ENCODE data around the gene C19orf44.
"Not testable (repeated sequence)": the region's sequence is repeated elsewhere in the genome, so short reads cannot be mapped to it uniquely, and the experiment has no call there.

C19orf44 gene

GRCh38 chr19:16466802-16467427 is 29.3 kb upstream of the C19orf44 start:
- not testable (repeated sequence) for H3K4me3 ChIP-seq (ENCODE audit: low read length in 2 of 2); H3K27me3 ChIP-seq (ENCODE audit: control insufficient read depth in 2 of 2, insufficient read depth in 2 of 2, low read length in 2 of 2); H3K9me3 ChIP-seq (ENCODE audit: control insufficient read depth in 2 of 2, low read length in 2 of 2); H3K36me3 ChIP-seq (ENCODE audit: control insufficient read depth in 2 of 2, insufficient read depth in 2 of 2, low read length in 2 of 2); H3K9ac ChIP-seq (ENCODE audit: low read depth in 1 of 2, low read length in 2 of 2); H3K27ac ChIP-seq (ENCODE audit: low read depth in 2 of 2, low read length in 2 of 2)
- H3K4me1 ChIP-seq (ENCODE audit: control insufficient read depth in 2 of 2, insufficient read depth in 2 of 2, low read length in 2 of 2) = peaks cover 15 to 18% of the 10 kb centered on the region in 2 donors

DNA sequence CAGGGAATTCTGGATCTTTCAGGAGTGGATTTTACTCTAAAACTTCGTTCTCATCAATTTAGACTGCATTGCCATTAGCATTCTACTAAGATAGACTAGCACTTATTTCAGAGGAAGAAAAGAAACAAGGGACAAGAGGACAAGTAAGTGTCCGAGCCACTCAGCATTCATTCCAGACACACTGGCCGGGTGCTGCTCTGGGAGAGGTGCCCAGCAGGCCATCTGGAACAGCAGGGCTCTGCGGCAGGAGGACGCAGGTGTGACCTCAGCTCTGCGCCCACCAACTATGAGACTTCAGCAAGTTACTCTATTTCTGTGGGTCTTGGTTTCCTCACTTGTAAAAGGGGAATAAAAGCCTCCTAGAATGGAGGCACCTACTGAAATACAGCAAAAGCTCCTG is 28.6 kb upstream of the C19orf44 start:
- Histone ChIP-seq H3K9ac (ENCODE audit: low read depth in 1 of 2, low read length in 2 of 2) (no peak overlapping the region), H3K27me3 (ENCODE audit: control insufficient read depth in 2 of 2, insufficient read depth in 2 of 2, low read length in 2 of 2) (no peaks in the 10 kb centered on the region), H3K9me3 (ENCODE audit: control insufficient read depth in 2 of 2, low read length in 2 of 2) (no peaks in the 10 kb centered on the region), H3K4me3 (ENCODE audit: low read length in 2 of 2) (no peak overlapping the region), H3K36me3 (ENCODE audit: control insufficient read depth in 2 of 2, insufficient read depth in 2 of 2, low read length in 2 of 2) (peaks cover 2 to 3% of the 10 kb centered on the region in 2 donors), H3K27ac (ENCODE audit: low read depth in 2 of 2, low read length in 2 of 2) (no peak overlapping the region), H3K4me1 (ENCODE audit: control insufficient read depth in 2 of 2, insufficient read depth in 2 of 2, low read length in 2 of 2) (peaks cover 17 to 24% of the 10 kb centered on the region in 2 donors)

- peak overlapping the region; percentile 38 to 75 for H3K9ac ChIP-seq (ENCODE audit: low read depth in 1 of 2, low read length in 2 of 2)
- no peaks in the 10 kb centered on the region for H3K9me3 ChIP-seq (ENCODE audit: control insufficient read depth in 2 of 2, low read length in 2 of 2)
- H3K36me3 ChIP-seq (ENCODE audit: control insufficient read depth in 2 of 2, insufficient read depth in 2 of 2, low read length in 2 of 2) = no peaks in the 10 kb centered on the region
- peaks cover 17 to 24% of the 10 kb centered on the region in 2 donors for H3K4me1 ChIP-seq (ENCODE audit: control insufficient read depth in 2 of 2, insufficient read depth in 2 of 2, low read length in 2 of 2)
- peak overlapping the region; percentile 38 to 39 for H3K27ac ChIP-seq (ENCODE audit: low read depth in 2 of 2, low read length in 2 of 2)
- H3K4me3 ChIP-seq (ENCODE audit: low read length in 2 of 2) = peak overlapping the region; percentile 74 to 89
- H3K27me3 ChIP-seq (ENCODE audit: control insufficient read depth in 2 of 2, insufficient read depth in 2 of 2, low read length in 2 of 2) = no peaks in the 10 kb centered on the region
Measured at GRCh38 chr19:16470541-16470910, 25.7 kb upstream of the C19orf44 start.

DNA sequence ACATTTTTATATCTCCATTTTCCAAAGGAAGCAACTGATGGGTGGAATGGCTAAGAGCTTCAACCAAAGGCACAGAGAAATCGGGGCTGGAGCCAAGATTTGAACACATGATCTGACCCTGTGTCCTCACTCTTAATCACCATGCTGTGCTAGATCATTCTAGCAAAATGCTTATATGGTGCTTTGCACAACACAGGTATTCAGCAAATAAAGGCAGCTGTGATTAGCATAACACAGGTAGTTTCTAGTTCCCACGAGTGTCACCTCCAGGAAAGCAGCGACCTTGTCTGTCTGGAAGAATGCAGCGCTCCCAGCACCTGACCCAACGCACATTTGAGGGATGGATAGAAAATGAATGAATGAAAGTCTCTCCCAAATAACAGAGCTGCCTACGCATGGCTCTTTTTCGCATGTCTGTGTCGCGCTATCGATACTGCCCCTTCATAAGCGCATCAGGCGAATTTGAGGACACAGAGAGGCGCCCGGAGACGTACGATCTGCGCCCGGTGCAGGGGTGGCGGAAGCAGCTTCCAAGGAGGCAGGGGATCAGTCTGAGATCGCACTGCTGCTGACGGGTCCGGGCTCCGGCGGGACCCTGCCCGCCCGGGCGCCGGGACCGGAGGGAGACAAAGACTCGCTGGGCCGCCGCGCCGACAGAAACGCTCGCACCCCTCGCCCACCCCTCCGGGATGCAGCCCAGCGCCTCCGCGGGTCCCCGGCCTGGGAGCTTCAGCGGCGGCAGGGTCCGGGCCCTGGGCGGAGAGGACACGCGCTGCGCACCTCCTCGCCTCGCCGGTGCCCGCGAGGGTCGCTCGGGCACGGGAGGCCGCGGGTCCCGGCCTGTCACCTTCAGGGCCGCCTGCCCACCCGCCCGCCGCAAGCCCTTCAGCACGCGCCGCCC is 25.0 kb upstream of the C19orf44 start:
- H3K27ac ChIP-seq (ENCODE audit: low read depth in 2 of 2, low read length in 2 of 2) = peak overlapping the region; percentile 38 to 39
- no peaks in the 10 kb centered on the region for H3K27me3 ChIP-seq (ENCODE audit: control insufficient read depth in 2 of 2, insufficient read depth in 2 of 2, low read length in 2 of 2)
- H3K4me3 ChIP-seq (ENCODE audit: low read length in 2 of 2) = peak overlapping the region; percentile 74 to 89
- peak overlapping the region; percentile 38 to 75 for H3K9ac ChIP-seq (ENCODE audit: low read depth in 1 of 2, low read length in 2 of 2)
- peaks cover 17 to 24% of the 10 kb centered on the region in 2 donors for H3K4me1 ChIP-seq (ENCODE audit: control insufficient read depth in 2 of 2, insufficient read depth in 2 of 2, low read length in 2 of 2)
- no peaks in the 10 kb centered on the region for H3K36me3 ChIP-seq (ENCODE audit: control insufficient read depth in 2 of 2, insufficient read depth in 2 of 2, low read length in 2 of 2)
- H3K9me3 ChIP-seq (ENCODE audit: control insufficient read depth in 2 of 2, low read length in 2 of 2) = no peaks in the 10 kb centered on the region

- not testable (repeated sequence) for H3K9me3 ChIP-seq (ENCODE audit: control insufficient read depth in 2 of 2, low read length in 2 of 2); H3K36me3 ChIP-seq (ENCODE audit: control insufficient read depth in 2 of 2, insufficient read depth in 2 of 2, low read length in 2 of 2); H3K27me3 ChIP-seq (ENCODE audit: control insufficient read depth in 2 of 2, insufficient read depth in 2 of 2, low read length in 2 of 2)
- H3K27ac ChIP-seq (ENCODE audit: low read depth in 2 of 2, low read length in 2 of 2) = peak overlapping the region in 1 of 2 donors; percentile 89
- peak overlapping the region; percentile 83 to 86 for H3K4me3 ChIP-seq (ENCODE audit: low read length in 2 of 2)
- H3K4me1 ChIP-seq (ENCODE audit: control insufficient read depth in 2 of 2, insufficient read depth in 2 of 2, low read length in 2 of 2) = peaks cover 17 to 24% of the 10 kb centered on the region in 2 donors
- H3K9ac ChIP-seq (ENCODE audit: low read depth in 1 of 2, low read length in 2 of 2) = peak overlapping the region; percentile 85 to 86
Measured at GRCh38 chr19:16472559-16472899, 23.7 kb upstream of the C19orf44 start.

DNA sequence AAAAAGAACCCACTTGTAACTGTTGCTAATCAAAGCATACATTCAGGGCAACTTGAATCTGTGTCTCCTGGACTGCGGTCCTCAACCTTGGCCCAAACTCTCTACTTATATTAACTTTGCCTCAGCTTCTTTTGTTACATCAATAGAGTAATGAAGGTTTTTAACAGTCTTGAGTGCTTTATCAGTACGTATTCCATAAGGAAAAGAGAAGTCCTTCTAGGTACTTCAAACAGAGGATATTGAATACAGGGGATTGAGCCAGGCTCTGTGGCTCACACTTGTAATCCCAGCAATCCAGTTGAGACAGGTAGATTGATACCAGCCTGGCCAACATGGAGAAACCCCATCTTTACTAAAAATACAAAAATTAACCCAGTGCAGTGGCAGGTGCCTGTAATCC is 23.2 kb upstream of the C19orf44 start:
- H3K36me3 ChIP-seq (ENCODE audit: control insufficient read depth in 2 of 2, insufficient read depth in 2 of 2, low read length in 2 of 2) = no peaks in the 10 kb centered on the region
- H3K27ac ChIP-seq (ENCODE audit: low read depth in 2 of 2, low read length in 2 of 2) = no peak overlapping the region
- H3K27me3 ChIP-seq (ENCODE audit: control insufficient read depth in 2 of 2, insufficient read depth in 2 of 2, low read length in 2 of 2) = no peaks in the 10 kb centered on the region
- H3K9me3 ChIP-seq (ENCODE audit: control insufficient read depth in 2 of 2, low read length in 2 of 2) = no peaks in the 10 kb centered on the region
- H3K4me3 ChIP-seq (ENCODE audit: low read length in 2 of 2) = no peak overlapping the region
- H3K4me1 ChIP-seq (ENCODE audit: control insufficient read depth in 2 of 2, insufficient read depth in 2 of 2, low read length in 2 of 2) = peaks cover 17 to 24% of the 10 kb centered on the region in 2 donors
- H3K9ac ChIP-seq (ENCODE audit: low read depth in 1 of 2, low read length in 2 of 2) = no peak overlapping the region

GRCh38 chr19:16473875-16474392 is 22.3 kb upstream of the C19orf44 start:
- Histone ChIP-seq H3K4me3 (ENCODE audit: low read length in 2 of 2) (no peak overlapping the region), H3K36me3 (ENCODE audit: control insufficient read depth in 2 of 2, insufficient read depth in 2 of 2, low read length in 2 of 2) (no peaks in the 10 kb centered on the region), H3K9ac (ENCODE audit: low read depth in 1 of 2, low read length in 2 of 2) (no peak overlapping the region), H3K27ac (ENCODE audit: low read depth in 2 of 2, low read length in 2 of 2) (no peak overlapping the region), H3K4me1 (ENCODE audit: control insufficient read depth in 2 of 2, insufficient read depth in 2 of 2, low read length in 2 of 2) (peaks cover 17 to 24% of the 10 kb centered on the region in 2 donors), H3K27me3 (ENCODE audit: control insufficient read depth in 2 of 2, insufficient read depth in 2 of 2, low read length in 2 of 2) (no peaks in the 10 kb centered on the region), H3K9me3 (ENCODE audit: control insufficient read depth in 2 of 2, low read length in 2 of 2) (no peaks in the 10 kb centered on the region)

- H3K9ac ChIP-seq (ENCODE audit: low read depth in 1 of 2, low read length in 2 of 2) = no peak overlapping the region
- no peaks in the 10 kb centered on the region for H3K9me3 ChIP-seq (ENCODE audit: control insufficient read depth in 2 of 2, low read length in 2 of 2)
- H3K27me3 ChIP-seq (ENCODE audit: control insufficient read depth in 2 of 2, insufficient read depth in 2 of 2, low read length in 2 of 2) = no peaks in the 10 kb centered on the region
- no peak overlapping the region for H3K4me3 ChIP-seq (ENCODE audit: low read length in 2 of 2)
- peaks cover 2 to 6% of the 10 kb centered on the region in 2 donors for H3K4me1 ChIP-seq (ENCODE audit: control insufficient read depth in 2 of 2, insufficient read depth in 2 of 2, low read length in 2 of 2)
- H3K27ac ChIP-seq (ENCODE audit: low read depth in 2 of 2, low read length in 2 of 2) = no peak overlapping the region
- no peaks in the 10 kb centered on the region for H3K36me3 ChIP-seq (ENCODE audit: control insufficient read depth in 2 of 2, insufficient read depth in 2 of 2, low read length in 2 of 2)
Measured at GRCh38 chr19:16476401-16476800, 19.8 kb upstream of the C19orf44 start.

GRCh38 chr19:16477311-16477710 is 18.9 kb upstream of the C19orf44 start:
- H3K4me3 ChIP-seq (ENCODE audit: low read length in 2 of 2) = no peak overlapping the region
- no peaks in the 10 kb centered on the region for H3K9me3 ChIP-seq (ENCODE audit: control insufficient read depth in 2 of 2, low read length in 2 of 2)
- H3K9ac ChIP-seq (ENCODE audit: low read depth in 1 of 2, low read length in 2 of 2) = no peak overlapping the region
- H3K27me3 ChIP-seq (ENCODE audit: control insufficient read depth in 2 of 2, insufficient read depth in 2 of 2, low read length in 2 of 2) = no peaks in the 10 kb centered on the region
- peaks cover 0 to 2% of the 10 kb centered on the region in 2 donors for H3K4me1 ChIP-seq (ENCODE audit: control insufficient read depth in 2 of 2, insufficient read depth in 2 of 2, low read length in 2 of 2)
- no peak overlapping the region for H3K27ac ChIP-seq (ENCODE audit: low read depth in 2 of 2, low read length in 2 of 2)
- H3K36me3 ChIP-seq (ENCODE audit: control insufficient read depth in 2 of 2, insufficient read depth in 2 of 2, low read length in 2 of 2) = no peaks in the 10 kb centered on the region

- Histone ChIP-seq H3K4me3 (ENCODE audit: low read length in 2 of 2) (no peak overlapping the region), H3K4me1 (ENCODE audit: control insufficient read depth in 2 of 2, insufficient read depth in 2 of 2, low read length in 2 of 2) (no peaks in the 10 kb centered on the region), H3K36me3 (ENCODE audit: control insufficient read depth in 2 of 2, insufficient read depth in 2 of 2, low read length in 2 of 2) (no peaks in the 10 kb centered on the region), H3K9ac (ENCODE audit: low read depth in 1 of 2, low read length in 2 of 2) (no peak overlapping the region), H3K27me3 (ENCODE audit: control insufficient read depth in 2 of 2, insufficient read depth in 2 of 2, low read length in 2 of 2) (no peaks in the 10 kb centered on the region), H3K9me3 (ENCODE audit: control insufficient read depth in 2 of 2, low read length in 2 of 2) (no peaks in the 10 kb centered on the region), H3K27ac (ENCODE audit: low read depth in 2 of 2, low read length in 2 of 2) (no peak overlapping the region)
Measured at GRCh38 chr19:16482745-16483144, 13.4 kb upstream of the C19orf44 start.

Measured in mucosa of rectum (tissue), 2 donors.